GM12801 (cell line): ENCODE results near the gene FHDC1.

Experiments used
- CTCF ChIP-seq: IDR thresholded peaks from one replicate; pipeline ENCODE4 v1.5.1; 2011; ENCODE audit warnings: control low read depth; ENCODE audit not compliant: insufficient read length; ENCODE audit errors: extremely low read depth

The FHDC1 gene

GRCh38 chr4:153001626-153002025 is 65.5 kb downstream of the FHDC1 start:
- no peak for TF ChIP-seq CTCF

- TF ChIP-seq CTCF, result no peak
Measured at GRCh38 chr4:153002110-153002509, 66.0 kb downstream of the FHDC1 start.

- no peak for TF ChIP-seq CTCF
Measured at GRCh38 chr4:153004081-153004850, 68.1 kb downstream of the FHDC1 start.

GRCh38 chr4:153005899-153006381 is 69.8 kb downstream of the FHDC1 start:
- TF ChIP-seq CTCF, result no peak

GRCh38 chr4:153008578-153009199 is 72.6 kb downstream of the FHDC1 start:
- no peak for TF ChIP-seq CTCF

GRCh38 chr4:153010146-153010545 is 74.0 kb downstream of the FHDC1 start:
- no peak for TF ChIP-seq CTCF

- TF ChIP-seq CTCF, result no peak
Measured at GRCh38 chr4:153013202-153013977, 77.3 kb downstream of the FHDC1 start.
